GM12892 (cell line): Measurements from ENCODE around the gene LEF1.

Source experiments
- POLR2A ChIP-seq: IDR thresholded peaks from 2 replicates; pipeline ENCODE4 v1.6.1; 2011; ENCODE audit warnings: low read depth, low read length, control low read depth
- POLR2AphosphoS5 ChIP-seq: IDR thresholded peaks from 2 replicates; pipeline ENCODE4 v1.6.1; 2011; ENCODE audit warnings: low read depth, low read length, control low read depth
- TAF1 ChIP-seq: IDR thresholded peaks from 2 replicates; pipeline ENCODE4 v1.6.1; 2011; ENCODE audit warnings: low read depth, mild to moderate bottlenecking, control low read depth, low read length, borderline replicate concordance

GRCh38 chr4:108216510-108216909 lies 47.8 kb upstream of the LEF1 start:
- TF ChIP-seq POLR2A (no peak), POLR2AphosphoS5 (no peak), TAF1 (no peak)
